Measurements from ENCODE around the gene POLR2F.
"Not testable (repeated sequence)": the region's sequence is repeated elsewhere in the genome, so short reads cannot be mapped to it uniquely, and the experiment has no call there.

DNA sequence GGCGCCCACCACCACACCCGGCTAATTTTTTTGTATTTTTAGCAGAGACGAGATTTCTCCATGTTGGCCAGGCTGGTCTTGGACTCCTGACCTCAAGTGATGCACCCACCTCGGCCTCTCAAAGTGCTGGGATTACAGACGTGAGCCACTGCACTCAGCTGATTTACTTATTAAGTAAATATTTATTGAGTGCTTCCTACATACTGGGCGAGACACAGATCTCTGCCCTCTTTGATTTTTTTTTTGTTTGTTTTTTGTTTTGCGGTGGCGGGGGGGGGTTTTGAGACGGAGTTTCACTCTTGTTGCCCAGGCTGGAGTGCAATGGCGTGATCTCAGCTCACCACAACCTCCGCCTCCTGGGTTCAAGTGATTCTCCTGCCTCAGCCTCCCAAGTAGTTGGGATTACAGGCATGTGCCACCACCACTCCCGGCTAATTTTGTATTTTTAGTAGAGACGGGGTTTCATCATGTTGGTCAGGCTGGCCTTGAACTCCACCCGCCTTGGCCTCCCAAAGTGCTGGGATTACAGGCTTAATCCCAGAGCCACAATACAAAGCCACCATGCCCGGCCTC, 2.4 kb downstream of the POLR2F start:
- TF ChIP-seq, protein P1, sequence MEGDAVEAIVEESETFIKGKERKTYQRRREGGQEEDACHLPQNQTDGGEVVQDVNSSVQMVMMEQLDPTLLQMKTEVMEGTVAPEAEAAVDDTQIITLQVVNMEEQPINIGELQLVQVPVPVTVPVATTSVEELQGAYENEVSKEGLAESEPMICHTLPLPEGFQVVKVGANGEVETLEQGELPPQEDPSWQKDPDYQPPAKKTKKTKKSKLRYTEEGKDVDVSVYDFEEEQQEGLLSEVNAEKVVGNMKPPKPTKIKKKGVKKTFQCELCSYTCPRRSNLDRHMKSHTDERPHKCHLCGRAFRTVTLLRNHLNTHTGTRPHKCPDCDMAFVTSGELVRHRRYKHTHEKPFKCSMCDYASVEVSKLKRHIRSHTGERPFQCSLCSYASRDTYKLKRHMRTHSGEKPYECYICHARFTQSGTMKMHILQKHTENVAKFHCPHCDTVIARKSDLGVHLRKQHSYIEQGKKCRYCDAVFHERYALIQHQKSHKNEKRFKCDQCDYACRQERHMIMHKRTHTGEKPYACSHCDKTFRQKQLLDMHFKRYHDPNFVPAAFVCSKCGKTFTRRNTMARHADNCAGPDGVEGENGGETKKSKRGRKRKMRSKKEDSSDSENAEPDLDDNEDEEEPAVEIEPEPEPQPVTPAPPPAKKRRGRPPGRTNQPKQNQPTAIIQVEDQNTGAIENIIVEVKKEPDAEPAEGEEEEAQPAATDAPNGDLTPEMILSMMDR (IDR thresholded peaks at IDR 0.05): not testable (repeated sequence)
- TF ChIP-seq POLR2A (IDR thresholded peaks at IDR 0.05): not testable (repeated sequence)

All from body of pancreas (tissue), 4 donors.